GM10248 (cell line): ENCODE measurements around the gene TIMP4.

Experiments used
- CTCF ChIA-PET: fragments of 300-600 bp; sonication (Branson Sonifier 250); formaldehyde crosslinking; extraction: SDS; loops from one replicate; lab custom pipeline; 2021; ENCODE audit warnings: antibody characterized with exemption; lab: Yijun Ruan, JAX
- POLR2A ChIA-PET: fragments of 350-650 bp; sonication (Branson Sonifier 250); formaldehyde crosslinking; extraction: SDS; loops from one replicate; lab custom pipeline; 2020; ENCODE audit warnings: antibody characterized with exemption; lab: Yijun Ruan, JAX
- DNase-seq: peaks from one replicate; pipeline ENCODE4 v3.0.0; 2012; ENCODE audit errors: extremely low spot score
- CTCF ChIP-seq: IDR thresholded peaks from 2 replicates; pipeline ENCODE4 v1.5.1; 2012; ENCODE audit warnings: mild to moderate bottlenecking, low read depth; ENCODE audit errors: extremely low read depth, missing control alignments, control extremely low read depth

The TIMP4 gene

GRCh38 chr3:12195231-12195630 lies 36.5 kb upstream of the TIMP4 start:
- POLR2A ChIA-PET = no interaction called here
- no peak for TF ChIP-seq CTCF
- no peak for DNase-seq
- CTCF ChIA-PET = interaction anchor here (0.7 to 7.6 kb wide), 9 partner anchors 10 to 59 kb away, joined by 3 to 76 read pairs (median 6); no protein-coding TSS in a partner anchor

GRCh38 chr3:12194669-12195161 lies 36.0 kb upstream of the TIMP4 start:
- POLR2A ChIA-PET = no interaction called here
- TF ChIP-seq CTCF = peak; percentile 67
- DNase-seq = peak; percentile 58
- CTCF ChIA-PET = interaction anchor here (0.7 to 7.6 kb wide), 10 partner anchors 9 to 102 kb away, joined by 3 to 76 read pairs (median 6); no protein-coding TSS in a partner anchor

- DNase-seq = no peak
- ChIA-PET CTCF (interaction anchor here (0.9 to 7.6 kb wide), 7 partner anchors 9 to 102 kb away, joined by 3 to 76 read pairs (median 6); no protein-coding TSS in a partner anchor), POLR2A (no interaction called here)
- no peak for TF ChIP-seq CTCF
Measured at GRCh38 chr3:12194209-12194608, 35.5 kb upstream of the TIMP4 start.

- TF ChIP-seq CTCF = no peak
- peak; percentile 45 for DNase-seq
- ChIA-PET CTCF (interaction anchor here (1.6 to 7.6 kb wide), 4 partner anchors 15 to 58 kb away, joined by 4 to 76 read pairs (median 22); no protein-coding TSS in a partner anchor), POLR2A (no interaction called here)
Measured at GRCh38 chr3:12193485-12194165, 34.9 kb upstream of the TIMP4 start.

GRCh38 chr3:12192655-12193484 lies 34.2 kb upstream of the TIMP4 start:
- CTCF ChIA-PET = interaction anchor here (1.6 to 3.8 kb wide), 3 partner anchors 16 to 57 kb away, joined by 4 to 23 read pairs (median 20); no protein-coding TSS in a partner anchor
- TF ChIP-seq CTCF = no peak

GRCh38 chr3:12192173-12192572 lies 33.5 kb upstream of the TIMP4 start:
- ChIA-PET CTCF (interaction anchor here (1.6 to 3.8 kb wide), 2 partner anchors 15 to 41 kb away, joined by 4 to 23 read pairs; no protein-coding TSS in a partner anchor), POLR2A (no interaction called here)
- DNase-seq = no peak
- TF ChIP-seq CTCF = no peak

More at GRCh38 chr3:12192655-12193484, 34.2 kb upstream of the TIMP4 start:
- DNase-seq = no peak
- POLR2A ChIA-PET = no interaction called here
